ENCODE data around the gene RARB. TPM values are rescaled to one million over a fixed set of nuclear protein-coding genes. Genes with fewer than 3 reads are reported as not detected.

Gene RARB
- total and polyA plus RNA-seq, 4 donors = 1.5 to 24.5 (median 4.1) TPM

GRCh38 chr3:25589783-25590258 lies 161.8 kb downstream of the RARB start:
- H3K27me3 ChIP-seq (ENCODE audit: control insufficient read depth in 3 of 3, insufficient read depth in 3 of 3, low read length in 2 of 3) = no peaks in the 10 kb centered on the region
- 76 to 80% methylated on average over 8 of the region's 8 CpGs for WGBS, 2 donors
- no peak overlapping the region for H3K9ac ChIP-seq (ENCODE audit: insufficient read depth in 1 of 2, low read length in 2 of 2)
- peak overlapping the region in 1 of 2 donors; percentile 77 for H3K27ac ChIP-seq (ENCODE audit: low read depth in 1 of 2, low read length in 1 of 2)
- no peak for DNase-seq
- no peak for ATAC-seq (ENCODE audit: insufficient read depth, low FRiP score)
- no peak overlapping the region for H3K4me3 ChIP-seq
- no peak for TF ChIP-seq CTCF (IDR thresholded peaks at IDR 0.05; ENCODE audit: control extremely low read depth, extremely low read depth)
- peaks cover 0 to 22% (median 7%) of the 10 kb centered on the region in 4 donors for H3K36me3 ChIP-seq (ENCODE audit: control insufficient read depth in 4 of 4, insufficient read depth in 4 of 4, low read length in 4 of 4)
- no peaks in the 10 kb centered on the region for H3K9me3 ChIP-seq (ENCODE audit: control insufficient read depth in 4 of 4, insufficient read depth in 3 of 4, low read length in 3 of 4)
- H3K4me1 ChIP-seq (ENCODE audit: control insufficient read depth in 5 of 5, insufficient read depth in 5 of 5, low read length in 5 of 5) = peaks cover 7 to 31% (median 20%) of the 10 kb centered on the region in 5 donors

GRCh38 chr3:25592510-25592968 lies 164.5 kb downstream of the RARB start:
- Histone ChIP-seq H3K9me3 (ENCODE audit: control insufficient read depth in 4 of 4, insufficient read depth in 3 of 4, low read length in 3 of 4) (no peaks in the 10 kb centered on the region), H3K9ac (ENCODE audit: insufficient read depth in 1 of 2, low read length in 2 of 2) (no peak overlapping the region), H3K27ac (ENCODE audit: low read depth in 1 of 2, low read length in 1 of 2) (peak overlapping the region; percentile 12 to 59), H3K36me3 (ENCODE audit: control insufficient read depth in 4 of 4, insufficient read depth in 4 of 4, low read length in 4 of 4) (peaks cover 0 to 42% (median 15%) of the 10 kb centered on the region in 4 donors), H3K4me1 (ENCODE audit: control insufficient read depth in 5 of 5, insufficient read depth in 5 of 5, low read length in 5 of 5) (peaks cover 7 to 34% (median 20%) of the 10 kb centered on the region in 5 donors), H3K27me3 (ENCODE audit: control insufficient read depth in 3 of 3, insufficient read depth in 3 of 3, low read length in 2 of 3) (no peaks in the 10 kb centered on the region), H3K4me3 (no peak overlapping the region)
- DNase-seq (peak; percentile 48 to 65 (median 60)), ATAC-seq (ENCODE audit: insufficient read depth, low FRiP score) (no peak)
- 33 to 47% methylated on average over 3 of the region's 3 CpGs for WGBS, 2 donors
- TF ChIP-seq CTCF (IDR thresholded peaks at IDR 0.05; ENCODE audit: control extremely low read depth, extremely low read depth) = no peak

GRCh38 chr3:25593001-25593400 lies 164.9 kb downstream of the RARB start:
- ATAC-seq (ENCODE audit: insufficient read depth, low FRiP score) = no peak
- H3K36me3 ChIP-seq (ENCODE audit: control insufficient read depth in 4 of 4, insufficient read depth in 4 of 4, low read length in 4 of 4) = peaks cover 0 to 41% (median 15%) of the 10 kb centered on the region in 4 donors
- H3K9me3 ChIP-seq (ENCODE audit: control insufficient read depth in 4 of 4, insufficient read depth in 3 of 4, low read length in 3 of 4) = no peaks in the 10 kb centered on the region
- no peak for TF ChIP-seq CTCF (IDR thresholded peaks at IDR 0.05; ENCODE audit: control extremely low read depth, extremely low read depth)
- peak in 2 of 3 donors; percentile 59 to 68 for DNase-seq
- no peaks in the 10 kb centered on the region for H3K27me3 ChIP-seq (ENCODE audit: control insufficient read depth in 3 of 3, insufficient read depth in 3 of 3, low read length in 2 of 3)
- H3K27ac ChIP-seq (ENCODE audit: low read depth in 1 of 2, low read length in 1 of 2) = peak overlapping the region in 1 of 2 donors; percentile 70
- H3K4me3 ChIP-seq = no peak overlapping the region
- no peak overlapping the region for H3K9ac ChIP-seq (ENCODE audit: insufficient read depth in 1 of 2, low read length in 2 of 2)
- peaks cover 7 to 34% (median 20%) of the 10 kb centered on the region in 5 donors for H3K4me1 ChIP-seq (ENCODE audit: control insufficient read depth in 5 of 5, insufficient read depth in 5 of 5, low read length in 5 of 5)
